GM12865 (cell line): ENCODE data around the gene CAV2.

Source experiments
- DNase-seq: peaks from one replicate; pipeline ENCODE4 v3.0.0; 2010; ENCODE audit warnings: low read depth
- H3K4me3 ChIP-seq: 2 replicates; pipeline ENCODE4 v1.5.1; 2011; ENCODE audit warnings: mild to moderate bottlenecking, low read depth, low read length, control low read depth
- TF ChIP-seq, protein P1 (sequence below): IDR thresholded peaks from 2 replicates; pipeline ENCODE4 v1.5.1; 2011; ENCODE audit warnings: low read length, control low read depth, low read depth, inconsistent platforms; ENCODE audit not compliant: insufficient read depth; ENCODE audit errors: missing control alignments

The CAV2 gene

DNA sequence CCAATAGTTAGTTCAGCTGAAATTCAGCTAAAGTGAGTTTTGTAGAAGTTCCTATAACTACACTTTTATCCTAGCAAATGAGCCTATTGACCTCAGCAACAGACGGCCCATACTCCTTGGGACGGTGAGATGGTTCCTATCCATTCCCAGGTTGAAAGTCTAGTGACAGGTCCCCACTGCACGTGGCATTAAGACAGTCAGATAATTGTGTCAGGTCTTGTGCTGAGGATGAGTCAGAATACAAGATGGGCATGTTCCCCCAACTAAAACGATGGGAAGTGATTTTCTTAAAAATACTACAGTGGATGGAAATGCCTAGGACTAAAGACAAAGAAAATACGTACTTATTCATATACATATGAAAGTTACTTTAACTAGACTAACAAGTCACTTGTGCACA is 27.4 kb downstream of the CAV2 start:
- peak overlapping the region; percentile 95 for H3K4me3 ChIP-seq
- DNase-seq, result no peak
- TF ChIP-seq, protein P1, sequence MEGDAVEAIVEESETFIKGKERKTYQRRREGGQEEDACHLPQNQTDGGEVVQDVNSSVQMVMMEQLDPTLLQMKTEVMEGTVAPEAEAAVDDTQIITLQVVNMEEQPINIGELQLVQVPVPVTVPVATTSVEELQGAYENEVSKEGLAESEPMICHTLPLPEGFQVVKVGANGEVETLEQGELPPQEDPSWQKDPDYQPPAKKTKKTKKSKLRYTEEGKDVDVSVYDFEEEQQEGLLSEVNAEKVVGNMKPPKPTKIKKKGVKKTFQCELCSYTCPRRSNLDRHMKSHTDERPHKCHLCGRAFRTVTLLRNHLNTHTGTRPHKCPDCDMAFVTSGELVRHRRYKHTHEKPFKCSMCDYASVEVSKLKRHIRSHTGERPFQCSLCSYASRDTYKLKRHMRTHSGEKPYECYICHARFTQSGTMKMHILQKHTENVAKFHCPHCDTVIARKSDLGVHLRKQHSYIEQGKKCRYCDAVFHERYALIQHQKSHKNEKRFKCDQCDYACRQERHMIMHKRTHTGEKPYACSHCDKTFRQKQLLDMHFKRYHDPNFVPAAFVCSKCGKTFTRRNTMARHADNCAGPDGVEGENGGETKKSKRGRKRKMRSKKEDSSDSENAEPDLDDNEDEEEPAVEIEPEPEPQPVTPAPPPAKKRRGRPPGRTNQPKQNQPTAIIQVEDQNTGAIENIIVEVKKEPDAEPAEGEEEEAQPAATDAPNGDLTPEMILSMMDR, result no peak

DNA sequence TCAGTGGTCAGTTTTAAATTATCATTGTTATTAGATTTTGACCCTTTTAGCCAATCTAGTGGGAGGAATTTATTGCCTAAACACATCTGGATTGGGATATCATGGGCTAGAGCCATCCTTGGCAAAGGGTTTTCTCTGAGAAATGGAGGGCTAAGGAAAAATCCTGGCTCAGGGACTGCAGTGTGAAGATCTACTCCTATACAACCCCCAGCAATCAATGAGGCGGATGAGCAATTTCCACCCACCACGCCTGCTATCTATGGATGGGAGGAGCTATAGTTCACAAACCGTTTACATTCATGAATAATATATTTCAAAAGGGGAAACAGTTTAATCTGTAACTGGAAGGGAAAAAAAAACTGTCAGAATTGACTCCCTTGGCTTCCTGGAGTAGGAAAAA is 28.0 kb downstream of the CAV2 start:
- no peak for DNase-seq

DNA sequence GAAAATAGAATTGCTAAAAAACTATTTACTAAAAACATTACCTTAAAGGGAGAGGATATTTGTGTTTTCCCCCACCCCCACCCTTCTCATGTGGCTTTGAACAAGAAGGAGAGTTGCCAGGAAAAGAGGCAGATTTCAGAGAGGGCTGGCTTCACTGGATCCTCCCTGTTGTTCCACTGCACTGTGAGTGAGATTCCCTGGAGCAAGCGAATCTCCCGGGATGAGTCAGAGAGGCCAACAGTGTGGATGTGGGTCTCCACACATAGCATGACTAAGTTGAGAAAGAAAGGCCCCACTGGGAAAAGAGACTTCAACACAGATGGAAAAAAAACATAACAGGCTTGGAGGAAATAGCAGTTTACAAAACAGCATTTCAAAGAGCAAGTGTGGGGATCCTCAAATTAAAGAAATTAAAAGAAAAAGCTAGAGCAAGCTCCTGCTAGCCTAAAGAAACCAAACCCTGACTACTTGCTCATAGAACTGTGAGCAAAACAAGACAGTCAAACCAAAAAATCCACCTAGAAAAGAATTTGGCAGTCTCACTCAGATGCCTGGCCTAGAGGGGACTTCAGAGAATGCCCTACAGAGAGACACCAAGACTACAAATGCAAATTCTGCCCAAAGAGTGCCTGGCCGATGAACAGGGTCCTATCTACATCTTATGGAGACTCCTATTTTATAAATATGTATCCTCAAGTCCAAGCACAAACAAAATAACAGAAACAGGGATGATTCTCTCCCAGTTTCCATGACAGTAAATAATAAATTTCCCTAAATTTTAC is 28.7 kb downstream of the CAV2 start:
- DNase-seq, result no peak
- TF ChIP-seq, protein P1, result no peak
- H3K4me3 ChIP-seq, result no peak overlapping the region

More for the DNA sequence above, 28.0 kb downstream of the CAV2 start:
- TF ChIP-seq, protein P1, result no peak
- no peak overlapping the region for H3K4me3 ChIP-seq

DNA sequence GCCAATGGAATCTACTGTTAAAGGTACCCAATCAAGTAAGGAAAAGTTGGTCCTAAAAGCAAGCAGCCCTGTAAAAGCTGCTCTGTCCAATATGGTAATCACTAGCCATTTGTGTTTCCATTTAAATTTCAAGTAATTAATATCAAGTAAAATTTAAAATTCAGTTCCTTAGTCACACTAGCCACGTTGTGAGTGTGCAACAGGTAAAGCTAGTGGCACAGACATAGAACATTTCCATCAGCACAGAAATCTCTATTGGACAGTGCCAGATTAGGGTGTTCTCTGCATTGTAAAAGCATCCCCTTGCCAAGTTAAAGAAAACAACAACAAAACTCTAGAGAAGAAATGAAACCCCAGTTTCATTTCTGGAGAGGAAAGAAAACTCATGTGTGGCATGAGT is 29.7 kb downstream of the CAV2 start:
- TF ChIP-seq, protein P1, result no peak
- no peak overlapping the region for H3K4me3 ChIP-seq
- no peak for DNase-seq

DNA sequence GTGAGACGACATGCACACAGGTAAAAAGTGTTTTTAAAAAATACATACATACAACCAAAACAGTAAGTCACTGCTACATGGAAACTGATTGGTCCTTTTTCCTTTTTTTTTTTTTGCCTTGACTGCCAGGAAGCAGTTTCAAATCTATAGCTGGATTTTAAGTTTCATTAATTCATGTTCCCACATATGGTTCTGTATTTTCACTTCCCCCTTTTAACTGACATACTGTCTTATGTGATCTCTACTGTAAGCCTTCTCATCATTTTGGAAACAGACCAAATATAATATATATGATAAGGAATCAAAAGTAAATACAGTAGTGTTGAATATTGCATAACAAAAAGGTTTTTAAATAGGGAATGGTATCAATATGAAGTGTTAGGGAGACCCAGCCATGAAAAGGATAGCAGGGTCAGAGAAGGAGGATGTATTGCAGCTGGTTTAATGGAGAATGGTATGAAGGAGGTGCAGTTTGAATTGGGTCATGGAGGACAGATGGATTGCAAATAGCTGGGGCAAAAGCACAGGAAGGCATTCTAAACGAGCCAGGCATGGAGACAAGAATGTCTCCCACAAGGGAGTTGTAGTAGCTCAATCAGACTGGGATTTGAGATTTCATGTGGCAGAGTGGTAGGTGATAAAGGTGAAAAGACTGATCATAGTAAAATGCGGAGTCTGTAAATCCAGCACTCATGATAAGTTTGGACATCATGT is 30.7 kb downstream of the CAV2 start:
- TF ChIP-seq, protein P1, result no peak
- H3K4me3 ChIP-seq, result no peak overlapping the region
- no peak for DNase-seq

DNA sequence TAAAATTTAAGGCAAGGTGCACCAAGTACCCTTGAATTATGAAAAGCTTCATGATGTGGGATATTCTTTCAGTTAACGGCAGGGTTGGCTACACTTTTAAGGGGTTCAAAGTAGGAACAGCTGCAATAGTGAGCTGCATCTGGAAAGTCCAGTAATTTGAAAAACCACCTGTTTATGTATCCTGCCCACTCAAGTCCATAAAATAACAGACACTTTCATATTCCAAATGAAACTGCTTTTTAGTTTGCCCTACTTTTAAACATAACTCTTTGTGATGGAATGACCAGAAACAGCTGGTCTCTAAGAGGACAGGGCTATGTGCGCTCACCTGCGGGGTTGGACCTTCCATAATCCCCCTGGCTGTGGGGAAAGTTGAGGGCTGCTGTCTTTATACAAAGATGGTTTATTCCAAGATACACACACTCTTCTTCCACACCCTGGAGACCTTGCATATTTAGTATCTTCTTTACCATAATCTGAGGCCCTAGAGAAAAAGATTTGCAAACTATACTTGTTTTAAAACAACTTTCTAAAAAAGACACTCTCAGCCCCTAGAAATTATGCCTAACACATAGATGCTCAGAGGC is 32.7 kb downstream of the CAV2 start:
- no peak for DNase-seq
- TF ChIP-seq, protein P1, result no peak
- no peak overlapping the region for H3K4me3 ChIP-seq
